Measurements from ENCODE around the gene STIM1.
"Not testable (repeated sequence)": the region's sequence is repeated elsewhere in the genome, so short reads cannot be mapped to it uniquely, and the experiment has no call there.

Gene STIM1

GRCh38 chr11:3885855-3886254 lies 30.4 kb downstream of the STIM1 start:
- no peak for DNase-seq (ENCODE audit: low read depth)

DNA sequence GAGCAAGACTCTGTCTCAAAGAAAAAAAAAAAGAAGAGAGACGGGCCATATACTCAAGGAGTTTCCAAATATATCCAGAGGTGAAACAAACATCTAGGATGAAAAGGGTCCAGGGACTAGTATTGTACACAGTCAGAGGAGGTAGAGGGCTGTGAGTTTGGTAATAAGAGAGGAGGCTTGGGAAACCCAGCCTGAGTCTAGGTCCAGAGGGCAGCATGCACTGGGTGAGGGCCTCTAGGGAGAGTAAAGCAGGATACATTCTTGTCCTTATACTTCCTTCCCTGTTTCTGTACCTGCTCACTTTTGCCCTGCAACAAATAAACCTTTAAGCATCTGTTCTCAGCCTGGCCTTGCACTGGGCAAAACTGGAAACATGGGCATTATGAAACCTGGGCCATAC lies 31.5 kb downstream of the STIM1 start:
- DNase-seq (ENCODE audit: low read depth): no peak

DNA sequence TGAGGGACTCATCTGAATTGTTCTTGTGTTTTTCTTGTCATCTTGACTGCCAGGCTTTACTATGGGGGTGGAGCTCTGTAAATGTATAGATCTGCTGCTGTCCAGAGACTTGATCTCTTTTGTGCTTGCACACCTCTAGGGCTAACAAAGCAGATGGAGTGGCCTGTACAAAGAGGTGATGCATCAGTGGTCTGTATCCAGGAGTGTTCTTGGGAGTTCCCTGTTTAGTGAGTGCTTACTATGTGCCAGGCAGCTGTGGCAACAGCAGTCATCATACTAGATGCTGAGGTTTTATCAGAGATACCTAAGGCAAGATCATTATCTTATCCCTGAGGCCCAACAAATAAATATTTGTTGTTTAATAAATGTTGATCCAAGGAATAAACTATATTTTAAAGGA lies 33.4 kb downstream of the STIM1 start:
- no peak for DNase-seq (ENCODE audit: low read depth)

DNA sequence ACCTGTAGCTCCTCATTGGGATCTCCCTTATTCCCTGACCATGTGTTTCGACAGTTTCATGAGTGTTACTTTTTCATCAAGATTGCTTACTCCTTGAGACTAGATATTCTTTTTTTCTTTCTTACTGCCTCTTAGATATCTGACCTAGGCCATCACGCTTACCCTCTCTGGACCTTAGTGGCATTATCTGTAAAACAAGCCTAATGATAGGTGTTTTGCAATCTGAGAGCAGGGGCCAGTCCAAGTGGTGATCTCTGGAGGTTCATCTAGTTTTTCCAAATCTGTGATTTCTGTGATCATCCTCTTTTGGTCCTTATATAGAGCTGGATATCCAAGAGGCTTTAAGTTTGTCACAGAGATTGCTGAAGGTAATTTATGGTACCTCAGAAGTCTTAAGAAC lies 34.5 kb downstream of the STIM1 start:
- no peak for DNase-seq (ENCODE audit: low read depth)

DNA sequence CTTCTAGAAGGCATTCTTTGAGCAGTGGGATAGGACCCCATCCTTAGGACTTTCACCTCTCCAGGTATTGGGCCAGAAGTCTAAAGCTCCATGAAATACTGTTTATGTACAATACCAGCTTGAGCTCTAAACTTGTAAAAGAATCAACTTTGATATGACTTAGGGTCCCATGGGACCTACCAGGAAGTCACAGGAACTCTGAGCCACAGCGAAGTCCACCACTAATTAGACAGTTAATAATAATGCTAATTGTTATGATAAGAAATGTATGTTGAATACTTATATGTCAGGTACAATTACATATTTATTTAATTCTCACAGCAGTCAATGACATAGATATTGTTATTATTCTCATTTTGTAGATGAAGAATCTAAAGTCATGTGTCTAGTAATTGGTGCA lies 35.3 kb downstream of the STIM1 start:
- DNase-seq (ENCODE audit: low read depth): no peak

- no peak for DNase-seq (ENCODE audit: low read depth)
Measured at GRCh38 chr11:3891751-3892150, 36.3 kb downstream of the STIM1 start.

DNA sequence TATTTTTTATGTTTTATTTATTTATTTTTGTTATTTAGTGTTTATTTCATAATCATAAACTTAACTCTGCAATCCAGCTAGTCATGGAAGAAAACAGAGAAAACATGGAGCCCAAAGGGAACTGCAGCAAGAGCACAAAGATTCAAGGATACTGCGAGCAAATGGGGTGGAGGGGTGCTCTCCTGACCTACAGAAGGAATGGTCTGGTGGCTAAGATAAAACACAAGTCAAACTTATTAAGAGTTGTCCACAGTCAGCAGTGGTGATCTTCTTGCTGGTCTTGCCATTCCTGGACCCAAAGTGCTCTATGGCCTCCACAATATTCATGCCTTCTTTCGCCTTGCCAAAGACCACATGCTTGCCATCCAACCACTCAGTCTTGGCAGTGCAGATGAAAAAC lies 36.7 kb downstream of the STIM1 start:
- DNase-seq (ENCODE audit: low read depth): no peak

DNA sequence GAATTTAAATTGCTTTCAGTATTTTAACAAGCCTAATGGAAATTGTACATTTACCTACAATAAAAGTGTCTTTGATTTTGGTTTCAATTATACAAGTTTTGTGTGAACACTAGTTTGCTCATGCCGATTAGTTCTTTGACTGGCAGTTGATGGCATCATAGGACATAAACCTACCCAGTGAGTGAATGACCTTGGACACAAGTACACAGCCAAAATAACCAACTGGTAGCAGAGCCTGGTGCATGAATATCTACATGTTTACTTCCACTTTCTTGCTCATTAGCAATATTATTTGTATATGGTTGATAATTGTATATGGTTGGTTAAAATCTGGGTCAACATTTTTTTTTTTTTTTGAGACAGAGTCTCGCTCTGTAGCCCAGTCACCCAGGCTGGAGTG lies 37.8 kb downstream of the STIM1 start:
- no peak for DNase-seq (ENCODE audit: low read depth)

GRCh38 chr11:3894128-3894731 lies 38.8 kb downstream of the STIM1 start:
- no peak for DNase-seq (ENCODE audit: low read depth)

- DNase-seq (ENCODE audit: low read depth): no peak
Measured at GRCh38 chr11:3896644-3897043, 41.2 kb downstream of the STIM1 start.

DNA sequence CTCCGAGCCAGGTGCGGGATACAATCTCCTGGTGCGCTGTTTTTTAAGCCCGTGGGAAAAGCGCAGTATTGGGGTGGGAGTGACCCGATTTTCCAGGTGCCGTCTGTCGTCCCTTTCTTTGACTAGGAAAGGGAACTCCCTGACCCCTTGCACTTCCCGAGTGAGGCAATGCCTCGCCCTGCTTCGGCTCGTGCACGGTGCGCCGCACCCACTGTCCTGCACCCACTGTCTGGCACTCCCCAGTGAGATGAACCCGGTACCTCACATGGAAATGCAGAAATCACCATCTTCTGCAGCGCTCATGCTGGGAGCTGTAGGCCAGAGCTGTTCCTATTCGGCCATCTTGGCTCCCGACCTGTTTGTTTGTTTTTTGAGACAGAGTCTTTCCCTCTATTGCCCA lies 44.8 kb downstream of the STIM1 start:
- not testable (repeated sequence) for DNase-seq (ENCODE audit: low read depth)

- no peak for DNase-seq (ENCODE audit: low read depth)
Measured at GRCh38 chr11:3901249-3902025, 46.0 kb downstream of the STIM1 start.

DNA sequence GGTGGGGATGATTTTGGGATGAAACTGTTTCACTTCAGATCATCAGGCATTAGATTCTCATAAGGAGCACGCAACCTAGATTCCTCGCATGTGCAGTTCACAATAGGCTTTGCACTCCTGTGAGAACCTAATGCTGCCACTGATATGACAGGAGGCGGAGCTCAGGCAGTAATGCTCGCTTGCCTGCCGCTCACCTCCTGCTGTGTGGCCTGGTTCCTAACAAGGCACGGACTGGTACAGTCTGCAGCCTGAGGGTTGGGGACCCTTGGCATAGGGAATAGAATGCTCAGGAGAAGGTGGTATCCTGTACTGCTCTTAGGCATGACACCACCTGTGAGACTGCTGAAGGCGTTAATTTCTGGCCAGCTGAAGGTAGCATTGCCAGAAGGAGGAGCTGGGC lies 47.0 kb downstream of the STIM1 start:
- no peak for DNase-seq (ENCODE audit: low read depth)

GRCh38 chr11:3903207-3903896 lies 47.9 kb downstream of the STIM1 start:
- no peak for DNase-seq (ENCODE audit: low read depth)

DNA sequence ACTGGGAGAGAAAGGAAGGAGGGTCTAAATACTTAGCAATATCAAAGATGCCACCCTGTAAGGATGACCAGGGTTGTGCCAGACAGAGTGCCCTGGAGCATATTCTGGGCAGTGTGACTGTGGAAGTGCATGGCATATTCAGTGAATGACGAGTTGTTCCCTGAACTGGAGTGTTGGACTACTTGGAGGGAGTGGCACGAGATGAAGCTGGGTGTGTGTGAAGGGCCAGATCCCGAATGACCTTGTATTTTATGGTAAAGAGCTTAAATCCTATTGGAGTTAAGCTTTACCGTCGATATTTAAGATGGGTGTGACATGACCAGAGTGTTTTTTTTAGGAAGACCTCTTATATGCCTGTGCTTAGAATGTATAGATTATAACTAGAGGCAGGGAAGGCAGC lies 48.8 kb downstream of the STIM1 start:
- no peak for DNase-seq (ENCODE audit: low read depth)

DNA sequence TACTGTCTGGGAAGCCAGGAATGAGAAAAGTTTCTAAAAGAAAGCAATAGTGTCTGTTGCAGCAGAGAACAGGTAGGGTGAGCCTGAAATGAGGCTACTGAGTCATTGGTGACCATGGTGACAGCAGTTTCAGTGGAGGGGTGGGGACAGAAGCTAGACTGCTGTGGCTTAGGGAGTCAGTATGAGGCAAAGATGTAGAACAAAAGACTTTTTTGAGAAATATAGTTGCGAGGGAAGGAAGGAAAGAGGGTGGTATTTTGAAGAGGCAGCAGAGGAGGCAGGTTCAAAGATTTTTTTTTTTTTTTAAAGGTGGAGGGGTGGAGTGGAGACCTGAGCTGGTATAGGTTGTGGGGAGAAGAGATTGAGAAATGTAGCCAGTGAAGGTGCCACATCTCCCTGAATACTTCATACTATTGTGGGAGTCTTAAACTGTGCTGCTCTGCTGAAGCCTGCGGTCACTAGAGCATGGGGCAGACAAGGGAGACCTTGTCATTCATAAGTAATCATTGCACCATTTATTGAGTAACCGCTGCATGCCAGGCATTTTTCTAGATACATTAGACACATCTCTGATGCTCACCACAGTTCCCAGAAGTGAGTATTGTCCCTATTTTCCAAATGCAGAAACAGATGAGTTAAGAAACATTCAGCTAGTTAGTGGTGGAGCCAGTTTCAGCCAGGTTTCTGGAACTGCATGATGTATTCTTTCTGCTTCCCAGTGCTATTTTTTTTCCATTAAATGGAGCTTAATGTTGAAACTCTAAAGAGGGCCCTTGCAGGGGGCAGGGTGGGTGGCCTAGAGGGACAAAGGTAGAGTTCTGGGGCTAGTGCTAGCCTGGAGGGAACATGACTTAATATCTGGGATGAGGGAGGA lies 49.9 kb downstream of the STIM1 start:
- peak; percentile 64 for DNase-seq (ENCODE audit: low read depth)

GRCh38 chr11:3906166-3906565 lies 50.7 kb downstream of the STIM1 start:
- no peak for DNase-seq (ENCODE audit: low read depth)

DNA sequence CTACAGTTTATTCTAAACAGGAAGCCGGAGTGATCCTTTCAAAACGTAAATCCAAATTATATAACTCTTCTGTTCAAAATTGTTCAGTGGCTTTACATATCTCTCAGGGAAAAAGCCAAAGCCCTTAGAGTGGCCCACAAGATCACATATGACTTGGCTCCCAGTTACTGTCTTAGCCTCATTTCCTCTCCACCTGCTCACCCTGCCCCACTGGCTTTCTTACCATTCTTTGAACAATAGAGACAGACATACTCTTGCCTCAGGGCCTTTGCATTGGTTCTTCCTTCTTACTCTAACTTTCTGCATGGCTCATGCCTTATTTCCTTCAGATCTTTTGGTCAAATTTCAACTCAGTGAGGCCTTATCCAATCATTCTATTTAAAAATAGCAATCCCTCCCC lies 52.1 kb downstream of the STIM1 start:
- no peak for DNase-seq (ENCODE audit: low read depth)

GRCh38 chr11:3909901-3910300 lies 54.4 kb downstream of the STIM1 start:
- DNase-seq (ENCODE audit: low read depth): no peak

DNA sequence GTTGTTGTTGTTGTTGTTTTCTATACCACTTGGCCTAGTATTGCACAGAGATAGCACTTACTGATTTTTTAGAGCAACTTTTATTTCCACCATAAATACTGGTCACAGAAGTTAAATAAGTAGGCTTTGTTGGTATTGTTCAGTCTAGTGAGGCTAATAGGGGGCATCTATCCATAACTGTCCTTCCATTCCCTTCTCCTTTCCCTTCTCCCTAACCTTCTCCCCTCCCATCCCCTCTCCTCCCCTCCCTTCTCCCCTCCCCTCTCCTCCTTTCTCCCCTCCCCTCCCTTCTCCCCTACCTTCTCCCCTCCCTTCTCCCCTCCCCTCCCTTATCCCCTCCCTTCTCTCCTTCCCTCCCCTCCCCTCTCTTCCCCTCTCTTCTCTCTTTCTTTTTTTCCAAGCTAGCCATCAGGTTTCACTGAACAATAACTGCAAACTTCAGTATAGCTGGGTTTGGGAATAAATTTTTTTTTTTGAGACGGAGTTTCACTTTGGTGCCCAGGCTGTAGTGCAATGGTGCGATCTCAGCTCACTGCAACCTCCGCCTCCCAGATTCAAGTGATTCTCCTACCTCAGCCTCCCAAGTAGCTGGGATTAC lies 56.5 kb downstream of the STIM1 start:
- no peak for DNase-seq (ENCODE audit: low read depth)

DNA sequence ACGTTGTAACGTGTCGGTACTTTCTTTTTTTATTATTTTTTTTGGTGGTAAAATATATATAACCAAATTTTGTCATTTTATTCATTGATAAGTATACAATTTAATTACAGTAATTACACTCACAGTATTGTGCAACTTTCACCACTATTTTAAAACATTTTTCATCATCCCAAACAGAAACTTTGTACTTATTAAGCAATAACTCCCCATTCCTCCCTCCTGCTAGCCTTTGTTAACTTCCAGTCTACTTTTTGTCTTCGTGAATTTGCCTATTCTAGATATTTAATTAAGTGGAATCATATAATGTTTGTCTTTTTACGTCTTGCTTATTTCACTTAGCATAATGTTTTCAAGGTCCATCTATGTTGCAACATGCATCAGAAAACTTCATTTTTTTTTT lies 58.5 kb downstream of the STIM1 start:
- DNase-seq (ENCODE audit: low read depth): no peak

- DNase-seq (ENCODE audit: low read depth): no peak
Measured at GRCh38 chr11:3914805-3915204, 59.3 kb downstream of the STIM1 start.

All from GM04504 (cell line).